Measurements from ENCODE around the gene BTBD16. TPM values are rescaled to one million over a fixed set of nuclear protein-coding genes. Genes with fewer than 3 reads are reported as not detected.

BTBD16 gene
- not detected for total RNA-seq

DNA sequence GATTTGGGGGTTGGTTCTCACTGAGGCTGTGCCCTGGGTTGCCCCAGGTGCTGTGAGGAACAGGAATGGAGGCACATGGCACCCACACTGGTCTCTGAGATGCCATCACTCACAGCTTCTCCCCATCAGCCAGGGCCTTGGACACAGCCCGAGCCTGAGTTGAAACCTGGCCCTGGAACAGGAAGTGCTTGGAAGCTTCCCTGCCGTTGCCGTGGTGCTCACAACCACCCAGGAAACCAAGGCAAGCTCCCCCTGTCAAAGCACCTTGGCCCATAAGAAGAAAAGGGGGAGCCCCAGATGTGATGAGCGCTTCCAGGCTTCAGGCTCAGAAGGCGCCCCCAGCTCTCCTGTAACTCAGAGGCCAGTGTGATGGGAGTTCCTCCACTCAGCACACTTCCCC is at the start of gene BTBD16:
Gene BTBD16, plus strand, starts transcription at position 221 of the 400 bp plus-strand sequence. CDS start 3,786 bp downstream, outside the sequence.
- no peak for DNase-seq (ENCODE audit: low read depth in 2 of 3, low spot score in 2 of 3)

- DNase-seq (ENCODE audit: low read depth in 2 of 3, low spot score in 2 of 3) = no peak
Measured at GRCh38 chr10:122221958-122222357, 49.1 kb upstream of the BTBD16 start.

- DNase-seq (ENCODE audit: low read depth in 2 of 3, low spot score in 2 of 3) = no peak
Measured at GRCh38 chr10:122222638-122223037, 48.5 kb upstream of the BTBD16 start.

DNA sequence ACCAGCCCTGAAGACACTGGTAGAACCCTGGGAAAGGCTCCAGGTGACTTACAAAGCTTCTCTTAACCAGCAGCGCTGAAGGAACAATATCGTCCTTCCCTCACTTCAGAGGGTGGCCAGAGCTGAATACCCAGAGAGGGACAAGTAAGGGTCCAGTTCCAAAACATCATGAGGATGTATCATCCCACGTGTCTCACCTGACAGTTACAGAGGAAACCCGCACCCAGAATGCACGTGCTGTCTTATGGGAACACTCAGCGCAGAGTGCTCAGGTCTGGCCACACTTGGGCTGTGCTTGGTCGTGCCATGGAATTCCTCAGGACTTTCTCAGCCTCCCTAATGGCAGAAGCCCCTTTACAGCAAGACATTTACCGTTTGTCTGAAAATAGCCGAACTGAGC is 46.9 kb upstream of the BTBD16 start:
- no peak for DNase-seq (ENCODE audit: low read depth in 2 of 3, low spot score in 2 of 3)

DNA sequence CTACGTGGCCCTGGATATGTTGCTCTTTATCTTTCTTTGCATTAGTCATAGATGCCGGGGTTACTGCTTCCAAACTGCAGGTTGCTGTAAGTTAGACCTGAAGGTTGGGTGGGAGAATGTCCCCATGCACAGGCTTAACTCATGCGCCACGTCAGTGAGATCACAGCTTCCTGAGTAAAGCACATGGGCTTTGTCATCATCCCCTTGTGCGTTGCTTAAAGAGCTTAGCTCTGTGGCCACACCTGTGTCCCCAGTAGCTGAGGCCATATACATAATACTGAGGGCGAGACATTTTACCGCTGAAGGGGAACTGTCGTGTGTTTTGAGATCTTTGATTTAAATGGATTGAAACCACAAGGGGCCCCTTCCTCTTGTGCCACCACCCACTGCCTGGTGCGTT is 45.8 kb upstream of the BTBD16 start:
- DNase-seq (ENCODE audit: low read depth in 2 of 3, low spot score in 2 of 3) = peak in 1 of 3 donors; percentile 33

DNA sequence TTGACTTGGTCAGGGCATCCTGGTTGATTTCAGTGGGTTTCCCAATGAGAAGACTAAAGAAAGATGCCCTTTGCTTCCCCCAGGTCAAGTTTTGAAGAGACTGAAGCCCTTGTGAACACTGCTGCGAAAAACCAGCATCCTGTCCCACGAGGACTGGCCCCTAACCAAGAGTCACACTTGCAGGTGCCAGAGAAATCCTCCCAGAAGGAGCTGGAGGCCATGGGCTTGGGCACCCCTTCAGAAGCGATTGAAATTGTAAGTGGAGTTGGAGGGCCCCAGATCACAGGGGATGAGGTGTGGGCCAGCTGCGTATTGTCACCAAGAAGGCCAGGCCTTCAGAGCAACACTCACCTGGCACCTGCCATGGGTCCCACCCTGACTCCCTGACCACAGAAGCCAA is 43.3 kb upstream of the BTBD16 start:
- no peak for DNase-seq (ENCODE audit: low read depth in 2 of 3, low spot score in 2 of 3)

DNA sequence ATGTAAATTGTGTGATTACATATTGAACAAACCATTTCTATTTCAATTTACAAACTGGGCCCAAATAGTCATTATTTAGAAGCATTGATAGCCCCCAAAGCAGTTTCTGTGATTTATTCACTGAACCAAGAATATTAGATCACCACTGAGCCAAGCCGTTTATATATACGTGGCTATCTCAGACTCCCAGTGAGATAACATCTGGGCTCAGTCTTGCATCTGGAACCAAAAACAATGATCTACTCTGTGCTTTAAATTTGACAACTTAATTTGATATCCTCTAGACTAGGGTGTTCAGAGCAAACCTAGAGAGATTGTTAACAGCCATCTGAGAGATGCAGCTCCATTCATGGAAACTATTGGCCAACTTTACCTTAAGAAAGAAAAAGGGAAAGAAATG is 41.4 kb upstream of the BTBD16 start:
- DNase-seq (ENCODE audit: low read depth in 2 of 3, low spot score in 2 of 3) = no peak

DNA sequence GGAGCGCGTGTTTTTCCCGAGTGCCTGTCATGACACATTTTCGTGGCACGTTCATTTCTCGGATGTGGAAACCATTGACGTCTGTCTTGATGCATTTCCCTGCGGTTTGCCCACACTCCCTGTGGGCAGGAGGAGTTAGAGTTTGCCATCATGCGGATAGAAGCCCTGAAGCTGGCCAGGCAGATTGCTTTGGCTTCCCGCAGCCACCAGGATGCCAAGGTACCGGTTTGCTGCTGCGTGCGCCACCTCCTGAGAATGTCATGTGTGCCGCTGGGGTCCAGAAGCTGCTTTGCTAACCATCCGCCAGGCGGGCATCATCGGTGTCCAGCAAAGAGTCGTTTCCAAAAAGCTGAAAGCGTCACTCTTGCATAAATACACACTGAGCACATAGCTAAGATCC is 40.9 kb upstream of the BTBD16 start:
- no peak for DNase-seq (ENCODE audit: low read depth in 2 of 3, low spot score in 2 of 3)

GRCh38 chr10:122232769-122233168 is 38.3 kb upstream of the BTBD16 start:
- DNase-seq (ENCODE audit: low read depth in 2 of 3, low spot score in 2 of 3) = no peak

DNA sequence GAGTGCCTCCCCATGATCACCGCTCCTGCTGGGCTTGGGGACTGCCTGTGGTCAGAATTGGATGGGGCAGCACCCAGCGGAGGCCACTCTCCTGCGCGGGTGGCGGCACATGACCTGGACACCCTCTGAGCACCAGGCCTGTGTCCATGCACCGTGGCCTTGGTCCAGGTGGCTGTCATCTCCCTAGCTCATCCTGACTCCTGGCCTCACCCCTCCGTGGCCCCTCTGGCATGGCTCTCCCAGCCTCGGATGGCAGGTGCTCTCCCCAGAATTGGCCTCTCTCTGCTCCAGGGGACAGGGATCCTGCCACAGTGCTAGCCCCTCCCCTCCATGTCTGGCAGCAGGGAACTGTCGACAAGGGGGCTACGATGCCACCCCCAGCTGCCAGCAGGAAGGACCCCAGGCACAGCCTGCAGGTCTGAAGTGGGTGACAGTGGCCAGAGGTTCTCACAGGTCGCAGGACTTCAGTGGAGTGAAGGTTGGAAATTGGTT is 37.2 kb upstream of the BTBD16 start:
- DNase-seq (ENCODE audit: low read depth in 2 of 3, low spot score in 2 of 3) = no peak

DNA sequence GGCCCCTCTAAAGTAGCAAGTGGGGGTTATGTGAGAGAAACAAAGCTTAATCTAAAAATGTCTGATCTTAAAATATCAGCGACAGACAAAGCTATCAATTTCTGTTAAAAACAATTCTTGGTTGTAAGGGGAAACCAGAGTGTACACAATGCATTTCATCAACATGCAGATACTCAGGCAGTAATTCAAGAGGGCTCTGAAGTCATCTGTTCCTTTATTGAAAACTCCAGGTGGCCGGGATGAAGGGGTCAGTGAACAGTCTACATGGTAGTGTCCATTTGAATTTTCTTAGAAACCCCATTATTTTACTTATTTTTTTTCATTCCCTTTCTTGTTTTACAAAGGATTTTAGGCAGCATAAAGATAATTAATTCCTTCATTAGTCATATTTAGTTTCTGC is 36.7 kb upstream of the BTBD16 start:
- no peak for DNase-seq (ENCODE audit: low read depth in 2 of 3, low spot score in 2 of 3)

DNA sequence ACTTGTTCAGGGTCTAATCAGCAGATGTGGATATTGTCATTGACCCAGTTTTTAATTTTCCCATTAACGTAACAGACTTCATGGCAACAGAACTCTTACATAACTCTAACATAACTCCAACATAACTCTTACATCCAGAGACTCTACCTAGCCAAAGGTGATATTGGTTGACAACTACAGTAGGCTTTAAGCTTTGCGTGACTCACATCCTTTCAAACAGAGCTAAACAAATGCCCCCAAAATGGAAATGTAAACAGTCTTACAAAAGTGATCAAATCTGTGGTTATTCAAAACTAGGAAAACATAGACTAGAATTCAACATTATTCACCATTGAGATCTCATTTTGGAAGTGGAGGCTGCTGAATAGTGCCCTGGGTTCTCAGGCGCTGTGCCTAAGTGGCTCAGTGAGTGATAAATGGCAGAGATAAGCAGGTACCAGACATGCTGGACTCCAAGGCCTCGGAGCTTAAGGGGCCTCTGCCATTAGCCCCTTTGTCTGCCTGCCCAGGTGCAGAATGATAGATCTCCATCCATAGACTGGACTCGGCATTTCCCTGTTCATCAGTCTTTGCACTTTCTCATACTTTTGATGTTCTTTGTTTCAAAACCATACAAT is 34.3 kb upstream of the BTBD16 start:
- no peak for DNase-seq (ENCODE audit: low read depth in 2 of 3, low spot score in 2 of 3)

DNA sequence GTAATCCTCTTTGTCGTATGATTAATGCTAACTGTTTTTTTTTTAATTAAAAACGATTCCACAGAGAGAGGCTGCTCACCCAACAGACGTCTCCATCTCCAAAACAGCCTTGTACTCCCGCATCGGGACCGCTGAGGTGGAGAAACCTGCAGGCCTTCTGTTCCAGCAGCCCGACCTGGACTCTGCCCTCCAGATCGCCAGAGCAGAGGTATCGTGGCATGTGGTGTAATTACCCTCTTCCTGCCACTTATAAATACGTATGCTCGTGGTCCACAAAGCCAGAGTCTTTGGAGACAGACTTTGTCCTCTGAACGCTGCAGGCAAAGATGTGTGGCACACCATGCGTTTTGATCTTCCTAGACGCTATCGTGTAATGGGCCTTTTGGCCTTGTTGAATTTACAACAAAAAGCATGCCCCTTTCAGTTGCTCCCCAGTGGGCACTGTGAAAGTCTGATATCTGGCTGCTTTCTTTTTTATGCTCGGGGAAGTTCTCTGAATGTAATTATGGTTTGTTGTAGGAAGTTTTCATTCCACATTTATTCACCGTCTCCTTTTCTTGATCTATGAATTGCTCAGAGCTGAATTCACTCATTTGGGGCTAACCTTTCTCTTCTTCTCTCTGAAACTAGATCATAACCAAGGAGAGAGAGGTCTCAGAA is 33.6 kb upstream of the BTBD16 start:
- DNase-seq (ENCODE audit: low read depth in 2 of 3, low spot score in 2 of 3) = no peak

DNA sequence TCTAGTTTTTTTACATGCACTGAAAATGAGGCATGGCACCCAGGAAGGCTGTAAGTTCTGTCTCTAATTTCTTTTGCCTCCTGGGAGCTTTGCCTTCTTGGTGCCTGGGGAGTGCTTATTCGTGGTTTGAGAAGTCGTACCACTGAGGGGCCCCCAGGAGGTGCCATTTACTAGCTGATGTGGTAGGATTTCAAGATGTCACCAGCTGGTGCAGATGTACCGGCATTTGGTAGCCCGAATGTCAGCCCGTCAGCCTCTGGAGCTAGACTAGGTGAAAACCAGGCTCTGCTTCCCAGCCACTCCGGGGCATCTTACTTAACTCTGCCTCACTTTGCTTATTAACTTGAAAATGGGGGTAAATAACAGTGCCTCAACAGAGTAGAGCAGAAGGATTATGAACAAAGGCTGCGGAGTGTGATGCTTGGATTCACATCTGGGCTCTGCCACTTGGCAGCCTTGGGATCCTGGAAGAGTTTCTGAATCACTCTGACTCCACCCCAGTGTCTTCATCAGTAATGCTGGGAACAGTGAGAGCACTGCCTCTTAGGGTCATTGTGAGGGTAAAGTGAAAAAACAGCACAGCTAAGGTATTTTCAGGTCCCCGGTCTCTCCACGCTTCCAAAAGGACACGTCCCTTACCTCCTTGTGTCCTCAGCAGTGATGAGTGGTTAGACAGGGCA is 31.4 kb upstream of the BTBD16 start:
- no peak for DNase-seq (ENCODE audit: low read depth in 2 of 3, low spot score in 2 of 3)

- DNase-seq (ENCODE audit: low read depth in 2 of 3, low spot score in 2 of 3) = no peak
Measured at GRCh38 chr10:122240401-122240800, 30.7 kb upstream of the BTBD16 start.

GRCh38 chr10:122241836-122242235 is 29.3 kb upstream of the BTBD16 start:
- DNase-seq (ENCODE audit: low read depth in 2 of 3, low spot score in 2 of 3) = no peak

DNA sequence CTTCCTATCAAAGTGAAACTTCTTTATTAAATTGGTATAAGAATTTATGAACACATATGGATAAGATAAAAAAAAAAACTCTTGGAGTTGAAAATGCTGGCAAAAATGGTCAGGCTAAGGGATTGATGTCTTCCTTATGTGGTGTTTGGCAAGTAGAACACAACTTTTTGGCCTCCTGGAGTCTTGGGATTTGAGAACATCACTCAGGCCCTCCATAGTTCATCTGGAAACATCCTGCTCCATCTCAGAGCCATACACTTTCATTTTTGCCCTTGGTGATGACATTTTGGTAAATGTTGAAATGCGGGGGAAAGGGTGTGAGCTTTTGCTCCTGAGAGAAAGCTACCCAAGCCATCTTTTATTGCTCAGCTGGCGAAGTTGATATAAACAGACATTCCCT is 27.5 kb upstream of the BTBD16 start:
- no peak for DNase-seq (ENCODE audit: low read depth in 2 of 3, low spot score in 2 of 3)

GRCh38 chr10:122244001-122244975 is 26.8 kb upstream of the BTBD16 start:
- DNase-seq (ENCODE audit: low read depth in 2 of 3, low spot score in 2 of 3) = no peak

GRCh38 chr10:122245136-122245535 is 26.0 kb upstream of the BTBD16 start:
- DNase-seq (ENCODE audit: low read depth in 2 of 3, low spot score in 2 of 3) = no peak

GRCh38 chr10:122245897-122246296 is 25.2 kb upstream of the BTBD16 start:
- no peak for DNase-seq (ENCODE audit: low read depth in 2 of 3, low spot score in 2 of 3)

Data from hematopoietic multipotent progenitor cell (in vitro differentiated cells).